GM12878 (cell line): Measurements from ENCODE around the gene TM4SF1.

Source experiments
- CHD4 ChIP-seq: fragments of 200-600 bp; sonication (generic); IDR thresholded peaks from 2 replicates; pipeline ENCODE4 v1.6.1; 2016; ENCODE audit warnings: mild to moderate bottlenecking
- FOS ChIP-seq: IDR thresholded peaks from 3 replicates; pipeline ENCODE4 v1.6.1; 2011; ENCODE audit warnings: borderline replicate concordance; ENCODE audit not compliant: insufficient read length; ENCODE audit errors: extremely low read depth
- MTA2 ChIP-seq: fragments of 450-650 bp; IDR thresholded peaks from 2 replicates; pipeline ENCODE4 v1.6.1; 2016; ENCODE audit warnings: low read depth, mild to moderate bottlenecking, moderate library complexity
- PAX8 ChIP-seq: fragments of 450-650 bp; IDR thresholded peaks from 2 replicates; pipeline ENCODE4 v1.6.1; 2017; ENCODE audit warnings: mild to moderate bottlenecking, moderate library complexity
- RELA ChIP-seq: fragments of 450-650 bp; IDR thresholded peaks from 2 replicates; pipeline ENCODE4 v1.8.0; 2014; ENCODE audit warnings: borderline replicate concordance; ENCODE audit not compliant: partially characterized antibody
- SP1 ChIP-seq: IDR thresholded peaks from one replicate; pipeline ENCODE4 v1.6.1; 2011; ENCODE audit warnings: low read depth, low read length
- SREBF2 ChIP-seq: IDR thresholded peaks from 2 replicates; pipeline ENCODE4 v1.6.1; 2012; ENCODE audit warnings: mild to moderate bottlenecking, low read length
- TF ChIP-seq, protein P1 (sequence below), 3 experiments: IDR thresholded peaks in 2 of 3; conservative IDR thresholded peaks in 1 of 3; 2 replicates each; pipeline ENCODE4 v1.5.1; 2011; ENCODE audit warnings: low read depth in 3 of 3, low read length in 3 of 3, mild to moderate bottlenecking in 3 of 3, control low read depth in 2 of 3, moderate library complexity in 2 of 3, inconsistent platforms in 1 of 3, mixed read lengths in 1 of 3; ENCODE audit not compliant: control insufficient read depth in 2 of 3, insufficient read depth in 1 of 3; ENCODE audit errors: extremely low read depth in 1 of 3
- TF ChIP-seq, protein P2 (sequence below): fragments of 450-650 bp; IDR thresholded peaks from 2 replicates; pipeline ENCODE4 v1.6.1; 2014; ENCODE audit warnings: mild to moderate bottlenecking

GRCh38 chr3:149384167-149384566 is 6.7 kb upstream of the TM4SF1 start:
- TF ChIP-seq FOS (no peak), SREBF2 (no peak), RELA (no peak), SP1 (no peak), CHD4 (no peak), MTA2 (no peak), PAX8 (no peak)
- TF ChIP-seq, protein P1, sequence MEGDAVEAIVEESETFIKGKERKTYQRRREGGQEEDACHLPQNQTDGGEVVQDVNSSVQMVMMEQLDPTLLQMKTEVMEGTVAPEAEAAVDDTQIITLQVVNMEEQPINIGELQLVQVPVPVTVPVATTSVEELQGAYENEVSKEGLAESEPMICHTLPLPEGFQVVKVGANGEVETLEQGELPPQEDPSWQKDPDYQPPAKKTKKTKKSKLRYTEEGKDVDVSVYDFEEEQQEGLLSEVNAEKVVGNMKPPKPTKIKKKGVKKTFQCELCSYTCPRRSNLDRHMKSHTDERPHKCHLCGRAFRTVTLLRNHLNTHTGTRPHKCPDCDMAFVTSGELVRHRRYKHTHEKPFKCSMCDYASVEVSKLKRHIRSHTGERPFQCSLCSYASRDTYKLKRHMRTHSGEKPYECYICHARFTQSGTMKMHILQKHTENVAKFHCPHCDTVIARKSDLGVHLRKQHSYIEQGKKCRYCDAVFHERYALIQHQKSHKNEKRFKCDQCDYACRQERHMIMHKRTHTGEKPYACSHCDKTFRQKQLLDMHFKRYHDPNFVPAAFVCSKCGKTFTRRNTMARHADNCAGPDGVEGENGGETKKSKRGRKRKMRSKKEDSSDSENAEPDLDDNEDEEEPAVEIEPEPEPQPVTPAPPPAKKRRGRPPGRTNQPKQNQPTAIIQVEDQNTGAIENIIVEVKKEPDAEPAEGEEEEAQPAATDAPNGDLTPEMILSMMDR (IDR thresholded peaks at IDR 0.05 in 2 of 3, conservative IDR thresholded peaks at IDR 0.05 in 1 of 3; ENCODE audit: control insufficient read depth in 2 of 3, extremely low read depth in 1 of 3, insufficient read depth in 1 of 3, low read depth in 3 of 3, low read length in 3 of 3), result no peak
- TF ChIP-seq, protein P2, sequence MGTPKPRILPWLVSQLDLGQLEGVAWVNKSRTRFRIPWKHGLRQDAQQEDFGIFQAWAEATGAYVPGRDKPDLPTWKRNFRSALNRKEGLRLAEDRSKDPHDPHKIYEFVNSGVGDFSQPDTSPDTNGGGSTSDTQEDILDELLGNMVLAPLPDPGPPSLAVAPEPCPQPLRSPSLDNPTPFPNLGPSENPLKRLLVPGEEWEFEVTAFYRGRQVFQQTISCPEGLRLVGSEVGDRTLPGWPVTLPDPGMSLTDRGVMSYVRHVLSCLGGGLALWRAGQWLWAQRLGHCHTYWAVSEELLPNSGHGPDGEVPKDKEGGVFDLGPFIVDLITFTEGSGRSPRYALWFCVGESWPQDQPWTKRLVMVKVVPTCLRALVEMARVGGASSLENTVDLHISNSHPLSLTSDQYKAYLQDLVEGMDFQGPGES, result no peak
